HG03045 (cell line): ENCODE data around the gene MEST.
"Not testable (repeated sequence)": the region's sequence is repeated elsewhere in the genome, so short reads cannot be mapped to it uniquely, and the experiment has no call there.

ENCODE experiments used
- ATAC-seq: cut with Tn5 transposase; IDR thresholded peaks from one replicate; pipeline ENCODE4 v1.9.1; 2021; ENCODE audit warnings: mild to moderate bottlenecking, moderate library complexity; ENCODE audit not compliant: unreplicated experiment

The MEST gene

DNA sequence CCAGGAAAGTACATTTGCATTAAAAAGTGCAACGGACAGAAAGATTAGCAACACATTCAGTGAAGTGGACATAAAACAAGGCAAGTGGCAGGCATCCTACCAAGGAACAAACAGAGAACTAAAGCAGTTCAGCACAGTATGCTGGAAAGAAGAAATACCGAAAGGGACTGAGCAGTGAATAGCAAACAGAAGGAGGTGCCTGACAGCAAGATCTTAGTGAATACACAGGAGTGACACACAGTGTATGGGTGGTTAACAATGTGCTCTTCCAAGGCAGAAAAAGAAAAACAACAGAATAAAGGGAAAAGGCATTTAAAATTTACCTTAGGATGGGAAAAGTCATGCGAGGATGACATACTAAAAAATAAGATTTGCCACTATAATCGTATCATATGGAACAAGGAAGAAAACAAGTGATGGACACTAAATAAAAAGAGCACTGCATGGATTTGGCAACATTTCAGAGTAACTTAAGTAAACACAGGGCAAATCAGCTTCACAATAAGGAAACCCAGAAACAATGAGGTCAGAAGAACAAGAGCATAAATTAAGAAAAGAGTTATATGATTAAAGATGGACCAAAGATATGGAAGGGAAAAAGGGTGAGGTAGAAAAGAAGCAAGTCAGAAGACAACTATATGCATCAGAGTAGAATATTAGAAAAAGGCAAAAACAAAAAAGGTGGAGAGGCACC, 29.5 kb downstream of the MEST start:
- no peak for ATAC-seq

- ATAC-seq, result not testable (repeated sequence)
These were observed 31.7 kb downstream of the MEST start for GRCh38 chr7:130523519-130524125.

DNA sequence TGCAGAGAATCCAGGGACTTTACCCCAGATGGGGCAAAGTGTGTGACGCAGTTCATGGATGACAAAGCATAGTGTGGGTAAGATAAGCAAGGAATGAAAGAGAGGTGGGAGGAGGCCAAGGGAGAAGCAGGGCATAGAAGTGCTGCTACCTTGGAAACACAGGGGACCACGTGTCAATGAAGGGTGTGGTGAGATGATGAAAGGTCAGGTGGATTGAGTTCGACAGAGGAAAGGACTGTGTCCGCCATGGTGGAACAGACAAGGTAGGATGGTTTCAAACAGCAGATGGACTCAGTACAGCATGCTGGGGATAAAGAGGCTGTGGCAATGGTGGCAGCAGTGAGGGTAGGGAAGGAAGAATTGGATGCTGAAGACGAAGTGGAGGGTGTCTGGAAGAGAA, 32.7 kb downstream of the MEST start:
- no peak for ATAC-seq

DNA sequence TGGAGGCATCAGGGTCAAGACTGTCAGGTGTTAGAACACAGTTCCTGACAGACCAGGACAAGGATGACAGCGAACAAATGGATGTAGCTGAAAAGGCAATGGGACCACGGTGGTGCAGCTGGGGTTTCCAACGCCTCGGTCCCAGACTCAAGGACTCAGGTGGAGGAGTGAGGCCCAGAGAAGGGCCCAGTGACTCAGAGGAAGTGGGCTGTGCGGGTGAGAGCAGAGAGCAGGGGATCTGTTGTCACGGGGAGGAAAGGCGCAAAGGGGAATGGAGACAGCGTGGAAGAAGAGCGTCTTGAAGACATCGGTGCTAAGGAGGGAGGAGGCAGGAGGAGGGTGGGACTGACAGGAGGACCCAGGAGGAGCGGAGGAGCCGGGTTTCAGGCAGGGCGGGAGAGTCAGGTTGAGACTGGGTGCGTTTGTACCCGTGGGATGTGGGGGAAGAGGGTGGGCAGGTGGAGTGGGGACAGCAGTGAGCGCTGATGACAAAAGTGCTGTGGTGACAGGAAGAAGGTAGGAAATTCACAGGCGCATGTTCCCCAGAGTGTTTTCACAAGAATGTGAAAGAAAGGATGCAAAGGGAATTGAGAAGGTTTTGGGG, 36.0 kb downstream of the MEST start:
- ATAC-seq, result not testable (repeated sequence)

DNA sequence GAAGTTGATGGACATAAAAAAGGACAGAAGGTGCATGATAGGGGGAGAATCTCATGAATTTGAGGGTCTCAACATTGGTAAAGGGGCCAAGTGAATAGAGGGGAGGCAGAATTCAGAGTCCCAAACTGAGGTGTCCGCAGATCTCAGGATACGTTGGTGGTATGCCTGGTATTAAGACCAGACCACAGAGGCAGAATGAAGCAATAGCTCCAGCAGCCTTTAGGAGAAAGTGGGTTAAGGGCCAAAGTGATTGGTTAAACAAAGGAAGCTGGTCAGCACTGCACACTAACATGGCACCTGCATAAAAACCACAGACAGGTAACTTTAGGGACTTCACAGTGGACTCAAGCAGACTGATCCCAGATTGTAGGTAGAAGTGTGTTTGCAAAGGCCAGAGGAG, 37.5 kb downstream of the MEST start:
- no peak for ATAC-seq

DNA sequence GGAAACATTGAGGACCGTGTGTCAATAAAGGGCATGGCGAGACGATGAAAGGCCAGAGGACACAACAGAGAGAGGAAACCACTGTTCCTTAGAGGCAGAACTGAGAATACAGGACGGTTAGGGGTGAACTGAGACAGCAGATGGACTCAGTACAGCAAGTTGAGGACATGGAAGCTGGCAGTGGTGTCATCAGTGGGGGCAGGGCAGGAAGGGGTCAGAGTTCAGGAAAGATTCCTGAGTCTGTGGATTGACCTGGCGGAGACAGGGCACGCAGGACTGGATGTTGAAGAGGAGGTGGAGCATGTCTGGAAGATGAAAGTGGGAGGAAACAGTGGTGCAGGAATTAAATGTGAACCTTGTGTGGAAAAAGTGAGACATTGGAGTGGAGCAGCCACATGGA, 46.0 kb downstream of the MEST start:
- not testable (repeated sequence) for ATAC-seq

- ATAC-seq, result not testable (repeated sequence)
These were observed 49.4 kb downstream of the MEST start for GRCh38 chr7:130541287-130541686.

- ATAC-seq, result not testable (repeated sequence)
These were observed 50.4 kb downstream of the MEST start for GRCh38 chr7:130542297-130542696.

DNA sequence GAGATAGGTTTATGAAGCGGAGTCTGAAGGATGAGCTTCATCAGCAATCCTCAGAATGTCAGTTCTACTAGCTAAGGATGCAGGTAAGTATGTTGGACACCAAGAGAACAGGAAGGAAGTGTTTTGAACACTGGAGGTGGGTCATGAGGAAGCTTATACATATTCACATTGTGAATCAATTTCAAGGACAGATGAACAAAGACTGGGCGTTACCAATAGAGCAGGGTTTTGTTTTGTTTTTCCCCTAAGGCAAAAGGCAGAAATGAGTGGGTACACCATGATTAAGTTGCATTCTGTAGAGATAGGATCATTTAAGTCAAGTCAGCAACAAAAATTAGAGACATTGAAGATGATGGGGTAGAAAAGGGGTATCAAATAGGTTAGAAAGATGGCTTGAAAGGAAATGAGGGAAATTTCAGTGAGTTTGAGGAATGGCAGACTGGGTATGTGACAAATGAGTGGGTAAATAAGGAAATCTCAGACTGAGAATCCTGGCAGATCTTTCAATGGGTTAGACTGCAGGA, 51.7 kb downstream of the MEST start:
- no peak for ATAC-seq

GRCh38 chr7:130544356-130544755, 52.5 kb downstream of the MEST start:
- ATAC-seq, result no peak

DNA sequence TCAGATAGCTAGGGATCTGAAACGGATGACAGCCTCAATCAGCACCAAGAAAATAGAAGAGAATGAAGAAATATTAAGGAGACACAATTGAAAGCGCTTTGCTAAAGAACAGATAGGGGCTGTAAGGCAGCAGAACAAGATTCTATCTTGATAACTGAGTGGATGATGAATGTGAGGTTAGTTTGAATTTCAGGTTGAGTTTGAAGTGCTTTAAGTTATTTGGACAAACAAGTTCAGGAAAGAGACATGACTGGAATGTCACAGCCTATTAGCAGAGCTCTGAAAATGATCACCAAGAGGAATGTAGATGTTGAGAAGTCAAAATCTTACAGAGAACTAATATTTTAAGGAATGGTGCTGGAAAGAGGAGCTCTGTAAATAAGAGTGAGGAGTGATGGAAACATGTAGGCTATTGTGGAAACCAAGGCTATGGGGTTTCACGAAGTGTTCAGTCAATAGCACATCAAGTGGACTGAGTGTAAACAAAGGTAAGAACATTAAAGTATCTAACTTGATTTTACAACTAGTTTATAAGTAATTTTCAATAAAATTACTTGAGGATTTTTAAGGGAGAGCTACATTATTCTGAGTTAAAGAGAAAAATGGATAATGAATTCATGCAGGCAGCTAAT, 61.6 kb downstream of the MEST start:
- ATAC-seq, result no peak

DNA sequence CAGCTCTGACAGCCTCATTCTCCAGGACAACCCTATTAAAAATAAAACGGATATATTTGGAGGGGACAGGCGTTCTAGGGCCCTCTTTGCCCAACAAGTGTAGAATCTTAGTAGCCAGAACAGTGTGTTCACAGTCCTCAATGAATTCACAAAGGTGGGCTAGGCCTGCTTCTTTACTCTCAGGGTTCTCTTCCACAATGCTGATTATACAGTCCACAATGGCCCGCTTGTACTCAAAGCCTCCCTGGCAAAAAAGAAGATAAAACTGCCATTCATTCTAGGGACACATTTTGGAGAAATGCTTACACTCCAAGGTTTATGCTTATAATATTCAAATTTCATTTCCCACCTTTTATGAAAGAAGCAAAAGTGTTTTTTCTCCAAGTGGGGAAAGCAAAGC, 62.6 kb downstream of the MEST start:
- no peak for ATAC-seq
